MM.1S (cell line): ENCODE measurements around the gene NR5A2.

Source experiments
- EZH2 ChIP-seq: fragments of 300-600 bp; sonication (generic); optimal IDR thresholded peaks from 2 replicates; pipeline ENCODE3; 2017; ENCODE audit warnings: low read depth, mild to moderate bottlenecking, antibody characterized with exemption, low read length, mixed read lengths
- TF ChIP-seq, protein P1 (sequence below): fragments of 300-600 bp; sonication (generic); IDR thresholded peaks from 2 replicates; pipeline ENCODE4 v1.5.1; 2016; ENCODE audit warnings: antibody characterized with exemption, low read length, mixed read lengths

DNA sequence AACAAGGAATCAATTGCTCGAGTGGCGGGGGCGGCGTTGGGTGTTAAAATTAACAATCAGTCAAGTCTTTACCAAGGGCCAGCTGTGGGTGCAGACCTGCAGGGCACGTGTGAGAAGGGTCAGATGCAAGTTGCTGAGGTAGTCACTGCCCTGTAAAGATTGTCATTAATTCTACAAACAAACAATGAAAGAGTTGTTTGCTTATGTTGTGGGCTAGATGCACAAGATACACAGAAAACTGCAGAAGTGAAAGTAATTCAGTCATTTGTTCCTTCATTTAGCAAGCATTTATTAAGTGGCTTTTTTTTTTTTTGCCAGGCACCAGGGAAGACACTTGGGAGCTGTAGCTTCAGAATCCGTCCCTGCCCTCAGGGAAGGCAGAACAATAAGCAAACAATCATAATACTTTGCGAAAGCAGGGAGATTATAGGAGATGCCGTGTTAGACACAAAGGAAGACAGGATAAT, 79.5 kb downstream of the NR5A2 start:
- TF ChIP-seq, protein P1, sequence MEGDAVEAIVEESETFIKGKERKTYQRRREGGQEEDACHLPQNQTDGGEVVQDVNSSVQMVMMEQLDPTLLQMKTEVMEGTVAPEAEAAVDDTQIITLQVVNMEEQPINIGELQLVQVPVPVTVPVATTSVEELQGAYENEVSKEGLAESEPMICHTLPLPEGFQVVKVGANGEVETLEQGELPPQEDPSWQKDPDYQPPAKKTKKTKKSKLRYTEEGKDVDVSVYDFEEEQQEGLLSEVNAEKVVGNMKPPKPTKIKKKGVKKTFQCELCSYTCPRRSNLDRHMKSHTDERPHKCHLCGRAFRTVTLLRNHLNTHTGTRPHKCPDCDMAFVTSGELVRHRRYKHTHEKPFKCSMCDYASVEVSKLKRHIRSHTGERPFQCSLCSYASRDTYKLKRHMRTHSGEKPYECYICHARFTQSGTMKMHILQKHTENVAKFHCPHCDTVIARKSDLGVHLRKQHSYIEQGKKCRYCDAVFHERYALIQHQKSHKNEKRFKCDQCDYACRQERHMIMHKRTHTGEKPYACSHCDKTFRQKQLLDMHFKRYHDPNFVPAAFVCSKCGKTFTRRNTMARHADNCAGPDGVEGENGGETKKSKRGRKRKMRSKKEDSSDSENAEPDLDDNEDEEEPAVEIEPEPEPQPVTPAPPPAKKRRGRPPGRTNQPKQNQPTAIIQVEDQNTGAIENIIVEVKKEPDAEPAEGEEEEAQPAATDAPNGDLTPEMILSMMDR: no peak
- no peak for TF ChIP-seq EZH2
